Sigmoid colon (tissue), 4 donors: ENCODE results near the gene LRRC49.

Experiments
- CTCF ChIP-seq, 4 experiments: fragments of 450-650 bp in 3 of 4; fragments of 200-600 bp in 1 of 4; IDR thresholded peaks; one replicate each; pipeline ENCODE4 v1.5.1; 2016 to 2019; ENCODE audit warnings: antibody characterized with exemption in 4 of 4, mild to moderate bottlenecking in 3 of 4, moderate library complexity in 2 of 4
- EP300 ChIP-seq, 4 donors: sonication (generic); formaldehyde crosslinking; IDR thresholded peaks; one replicate each; pipeline ENCODE4 v1.6.1; 2017; ENCODE audit warnings: antibody characterized with exemption in 4 of 4
- POLR2A ChIP-seq, 2 donors: fragments of 450-650 bp; IDR thresholded peaks; one replicate each; pipeline ENCODE4 v1.6.1; 2016; ENCODE audit warnings: antibody characterized with exemption in 2 of 2, mild to moderate bottlenecking in 2 of 2, moderate library complexity in 2 of 2
- POLR2AphosphoS5 ChIP-seq, 4 donors: sonication (generic); formaldehyde crosslinking; IDR thresholded peaks; one replicate each; pipeline ENCODE4 v1.6.1; 2017; ENCODE audit warnings: antibody characterized with exemption in 4 of 4

GRCh38 chr15:70995383-70995970, 102.9 kb downstream of the LRRC49 start:
- TF ChIP-seq CTCF (IDR thresholded peaks at IDR 0.05) (no peak), POLR2A (IDR thresholded peaks at IDR 0.05) (no peak), POLR2AphosphoS5 (IDR thresholded peaks at IDR 0.05) (no peak), EP300 (IDR thresholded peaks at IDR 0.05) (no peak)
